ENCODE measurements around the gene D2HGDH.

The D2HGDH gene

GRCh38 chr2:241746084-241746483 lies 11.7 kb downstream of the D2HGDH start:
- TF ChIP-seq CTCF (conservative IDR thresholded peaks at IDR 0.05; ENCODE audit: low read depth, low read length) = no peak
- no peak overlapping the region for H3K4me3 ChIP-seq (ENCODE audit: low read depth, low read length)

GRCh38 chr2:241748468-241749256 lies 14.2 kb downstream of the D2HGDH start:
- no peak overlapping the region for H3K4me3 ChIP-seq (ENCODE audit: low read depth, low read length)
- TF ChIP-seq CTCF (conservative IDR thresholded peaks at IDR 0.05; ENCODE audit: low read depth, low read length) = no peak
- no peak for DNase-seq (ENCODE audit: low read depth)

More at GRCh38 chr2:241746084-241746483, 11.7 kb downstream of the D2HGDH start:
- DNase-seq (ENCODE audit: low read depth) = no peak

GRCh38 chr2:241750076-241750840 lies 15.8 kb downstream of the D2HGDH start:
- no peak for DNase-seq (ENCODE audit: low read depth)
- H3K4me3 ChIP-seq (ENCODE audit: low read depth, low read length) = no peak overlapping the region
- no peak for TF ChIP-seq CTCF (conservative IDR thresholded peaks at IDR 0.05; ENCODE audit: low read depth, low read length)

- TF ChIP-seq CTCF (conservative IDR thresholded peaks at IDR 0.05; ENCODE audit: low read depth, low read length) = no peak
- no peak overlapping the region for H3K4me3 ChIP-seq (ENCODE audit: low read depth, low read length)
- no peak for DNase-seq (ENCODE audit: low read depth)
Observed at GRCh38 chr2:241751152-241751551, 16.7 kb downstream of the D2HGDH start.

- DNase-seq (ENCODE audit: low read depth) = no peak
- no peak overlapping the region for H3K4me3 ChIP-seq (ENCODE audit: low read depth, low read length)
- no peak for TF ChIP-seq CTCF (conservative IDR thresholded peaks at IDR 0.05; ENCODE audit: low read depth, low read length)
Observed at GRCh38 chr2:241751776-241752175, 17.3 kb downstream of the D2HGDH start.

- no peak overlapping the region for H3K4me3 ChIP-seq (ENCODE audit: low read depth, low read length)
- DNase-seq (ENCODE audit: low read depth) = no peak
- TF ChIP-seq CTCF (conservative IDR thresholded peaks at IDR 0.05; ENCODE audit: low read depth, low read length) = no peak
Observed at GRCh38 chr2:241752253-241752652, 17.8 kb downstream of the D2HGDH start.
